Adipose tissue (tissue), 3 donors: ENCODE measurements around the gene IL1RAPL1. TPM values are rescaled to one million over a fixed set of nuclear protein-coding genes. Genes with fewer than 3 reads are reported as not detected.

Experiments
- H3K27ac ChIP-seq: one replicate; pipeline ENCODE4 v1.5.1; 2013; ENCODE audit warnings: low read depth, low read length
- WGBS, 3 donors: extraction: QIAGEN DNeasy Blood & Tissue Kit; methylation state at CpG; one replicate each; pipeline ENCODE4 v1.1.7; 2013; 5-methylcytosine and 5-hydroxymethylcytosine counted together
- polyA plus RNA-seq, 3 donors: library from polyadenylated mRNA; stranded (reverse); fragments of 200-250 nt; gene quantifications; one replicate each; pipeline ENCODE4 v1.2.3, GENCODE V29; 2013
- donor health status: healthy with polysubstance abuse.
- donor health status: Bipolar disorder and iron deficiency.
- donor health status: healthy.

The IL1RAPL1 gene
- polyA plus RNA-seq, 3 donors: not detected

- H3K27ac ChIP-seq: no peak overlapping the region
- 83 to 91% (median 88%) methylated on average over 7 of the region's 7 CpGs for whole genome bisulfite sequencing, 3 donors
Measured at GRCh38 chrX:29604381-29604780, 1017.1 kb downstream of the IL1RAPL1 start.

- 63 to 68% (median 64%) methylated on average over 3 of the region's 3 CpGs for WGBS, 3 donors
- H3K27ac ChIP-seq: no peak overlapping the region
Measured at GRCh38 chrX:29617276-29617675, 1030.0 kb downstream of the IL1RAPL1 start.

- H3K27ac ChIP-seq: no peak overlapping the region
- 59 to 69% (median 60%) methylated on average over 4 of the region's 4 CpGs for WGBS, 3 donors
Measured at GRCh38 chrX:29617725-29618124, 1030.5 kb downstream of the IL1RAPL1 start.

GRCh38 chrX:29627833-29628232 lies 1040.6 kb downstream of the IL1RAPL1 start:
- H3K27ac ChIP-seq: no peak overlapping the region
- 40 to 92% (median 69%) methylated on average over 1 of the region's 1 CpG for WGBS, 3 donors

- 36 to 69% (median 58%) methylated on average over 2 of the region's 2 CpGs for WGBS, 3 donors
- H3K27ac ChIP-seq: no peak overlapping the region
Measured at GRCh38 chrX:29634516-29634915, 1047.3 kb downstream of the IL1RAPL1 start.

- H3K27ac ChIP-seq: no peak overlapping the region
- 45 to 73% (median 48%) methylated on average over 3 of the region's 3 CpGs for WGBS, 3 donors
Measured at GRCh38 chrX:29636331-29636730, 1049.1 kb downstream of the IL1RAPL1 start.

GRCh38 chrX:29640106-29640505 lies 1052.9 kb downstream of the IL1RAPL1 start:
- H3K27ac ChIP-seq: no peak overlapping the region
- WGBS, 3 donors: 65 to 83% (median 77%) methylated on average over 2 of the region's 2 CpGs

GRCh38 chrX:29641461-29641860 lies 1054.2 kb downstream of the IL1RAPL1 start:
- 33 to 50% (median 38%) methylated on average over 1 of the region's 1 CpG for WGBS, 3 donors
- H3K27ac ChIP-seq: no peak overlapping the region

GRCh38 chrX:29643181-29643580 lies 1055.9 kb downstream of the IL1RAPL1 start:
- 76 to 88% (median 83%) methylated on average over 2 of the region's 2 CpGs for WGBS, 3 donors
- no peak overlapping the region for H3K27ac ChIP-seq

GRCh38 chrX:29648161-29648560 lies 1060.9 kb downstream of the IL1RAPL1 start:
- 80 to 100% (median 93%) methylated on average over 1 of the region's 1 CpG for WGBS, 3 donors
- H3K27ac ChIP-seq: no peak overlapping the region

- no peak overlapping the region for H3K27ac ChIP-seq
- WGBS, 3 donors: 22 to 53% (median 36%) methylated on average over 1 of the region's 1 CpG
Measured at GRCh38 chrX:29652484-29652883, 1065.2 kb downstream of the IL1RAPL1 start.

GRCh38 chrX:29653721-29654120 lies 1066.5 kb downstream of the IL1RAPL1 start:
- H3K27ac ChIP-seq: no peak overlapping the region

GRCh38 chrX:29659911-29660310 lies 1072.7 kb downstream of the IL1RAPL1 start:
- WGBS, 3 donors: 62 to 88% (median 67%) methylated on average over 4 of the region's 4 CpGs
- no peak overlapping the region for H3K27ac ChIP-seq

- H3K27ac ChIP-seq: no peak overlapping the region
Measured at GRCh38 chrX:29661290-29661689, 1074.0 kb downstream of the IL1RAPL1 start.

- H3K27ac ChIP-seq: no peak overlapping the region
Measured at GRCh38 chrX:29662101-29662500, 1074.9 kb downstream of the IL1RAPL1 start.

- no peak overlapping the region for H3K27ac ChIP-seq
- WGBS, 3 donors: 46 to 57% (median 52%) methylated on average over 4 of the region's 4 CpGs
Measured at GRCh38 chrX:29662759-29663503, 1075.7 kb downstream of the IL1RAPL1 start.

- no peak overlapping the region for H3K27ac ChIP-seq
- 83 to 98% (median 84%) methylated on average over 1 of the region's 1 CpG for WGBS, 3 donors
Measured at GRCh38 chrX:29665532-29665931, 1078.3 kb downstream of the IL1RAPL1 start.

- WGBS, 3 donors: 70 to 83% (median 77%) methylated on average over 5 of the region's 5 CpGs
Measured at GRCh38 chrX:29666366-29666765, 1079.1 kb downstream of the IL1RAPL1 start.

GRCh38 chrX:29671421-29671820 lies 1084.2 kb downstream of the IL1RAPL1 start:
- no peak overlapping the region for H3K27ac ChIP-seq
- 76 to 89% (median 88%) methylated on average over 5 of the region's 5 CpGs for WGBS, 3 donors

More at GRCh38 chrX:29666366-29666765, 1079.1 kb downstream of the IL1RAPL1 start:
- no peak overlapping the region for H3K27ac ChIP-seq

GRCh38 chrX:29687687-29688086 lies 1100.4 kb downstream of the IL1RAPL1 start:
- no peak overlapping the region for H3K27ac ChIP-seq

- no peak overlapping the region for H3K27ac ChIP-seq
- 63 to 66% (median 66%) methylated on average over 3 of the region's 3 CpGs for WGBS, 3 donors
Measured at GRCh38 chrX:29690061-29690460, 1102.8 kb downstream of the IL1RAPL1 start.
